ENCODE results near the gene MRPL16.

Gene MRPL16

GRCh38 chr11:59756845-59757244 lies 53.7 kb downstream of the MRPL16 start:
- no peak for DNase-seq (ENCODE audit: low spot score in 2 of 2)
- Mint-ChIP-seq H3K4me3 (peak overlapping the region; percentile 41), H3K4me1 (peaks cover 25% of the 10 kb centered on the region), H3K27ac (no peak overlapping the region), H3K9me3 (no peaks in the 10 kb centered on the region), H3K36me3 (no peaks in the 10 kb centered on the region), H3K27me3 (no peaks in the 10 kb centered on the region)
- ATAC-seq (ENCODE audit: low read depth), result peak; percentile 23

GRCh38 chr11:59756558-59756840 lies 54.1 kb downstream of the MRPL16 start:
- DNase-seq (ENCODE audit: low spot score in 2 of 2) (no peak), ATAC-seq (ENCODE audit: low read depth) (no peak)
- H3K27ac Mint-ChIP-seq, result peak overlapping the region; percentile 43
- no peaks in the 10 kb centered on the region for H3K27me3 Mint-ChIP-seq
- no peaks in the 10 kb centered on the region for H3K36me3 Mint-ChIP-seq
- H3K4me1 Mint-ChIP-seq, result peaks cover 25% of the 10 kb centered on the region
- peak overlapping the region; percentile 41 for H3K4me3 Mint-ChIP-seq
- H3K9me3 Mint-ChIP-seq, result no peaks in the 10 kb centered on the region

Measured in memory B cell (primary cell).